Measurements from ENCODE around the gene EMSY.

DNA sequence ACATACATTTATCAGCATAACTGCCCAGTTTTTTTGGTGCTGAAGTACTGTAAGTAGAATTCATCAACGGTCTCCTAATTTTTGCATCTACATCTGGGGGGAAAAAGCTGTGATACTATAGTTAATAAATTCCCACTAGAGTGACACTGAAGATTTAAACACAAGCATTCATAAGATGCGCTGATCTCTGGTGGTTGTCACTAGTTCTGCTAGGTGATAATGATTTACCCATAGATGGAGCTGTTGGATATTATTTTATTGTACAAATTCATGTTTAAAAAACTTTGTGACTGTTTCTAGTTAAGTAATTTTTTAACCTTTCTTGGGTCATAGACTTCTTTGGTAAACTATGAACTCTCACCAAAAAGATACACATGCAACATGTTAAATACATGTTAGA lies 106.6 kb downstream of the EMSY start:
- TF ChIP-seq, protein P1, sequence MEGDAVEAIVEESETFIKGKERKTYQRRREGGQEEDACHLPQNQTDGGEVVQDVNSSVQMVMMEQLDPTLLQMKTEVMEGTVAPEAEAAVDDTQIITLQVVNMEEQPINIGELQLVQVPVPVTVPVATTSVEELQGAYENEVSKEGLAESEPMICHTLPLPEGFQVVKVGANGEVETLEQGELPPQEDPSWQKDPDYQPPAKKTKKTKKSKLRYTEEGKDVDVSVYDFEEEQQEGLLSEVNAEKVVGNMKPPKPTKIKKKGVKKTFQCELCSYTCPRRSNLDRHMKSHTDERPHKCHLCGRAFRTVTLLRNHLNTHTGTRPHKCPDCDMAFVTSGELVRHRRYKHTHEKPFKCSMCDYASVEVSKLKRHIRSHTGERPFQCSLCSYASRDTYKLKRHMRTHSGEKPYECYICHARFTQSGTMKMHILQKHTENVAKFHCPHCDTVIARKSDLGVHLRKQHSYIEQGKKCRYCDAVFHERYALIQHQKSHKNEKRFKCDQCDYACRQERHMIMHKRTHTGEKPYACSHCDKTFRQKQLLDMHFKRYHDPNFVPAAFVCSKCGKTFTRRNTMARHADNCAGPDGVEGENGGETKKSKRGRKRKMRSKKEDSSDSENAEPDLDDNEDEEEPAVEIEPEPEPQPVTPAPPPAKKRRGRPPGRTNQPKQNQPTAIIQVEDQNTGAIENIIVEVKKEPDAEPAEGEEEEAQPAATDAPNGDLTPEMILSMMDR (IDR thresholded peaks at IDR 0.05; ENCODE audit: insufficient read depth, low read depth, low read length), result peak; percentile 23
- TF ChIP-seq EZH2 (IDR thresholded peaks at IDR 0.05; ENCODE audit: insufficient read depth, low read length), result no peak
